HG03521 (cell line): ENCODE measurements around the gene SEC14L2.
"Not testable (repeated sequence)": the region's sequence is repeated elsewhere in the genome, so short reads cannot be mapped to it uniquely, and the experiment has no call there.

Experiments
- ATAC-seq: cut with Tn5 transposase; IDR thresholded peaks from one replicate; pipeline ENCODE4 v1.9.1; 2021; ENCODE audit warnings: mild to moderate bottlenecking, moderate library complexity; ENCODE audit not compliant: unreplicated experiment

SEC14L2 gene

GRCh38 chr22:30402028-30402765 is 5.4 kb downstream of the SEC14L2 start:
- ATAC-seq, result no peak

GRCh38 chr22:30402766-30403104 is 5.9 kb downstream of the SEC14L2 start:
- not testable (repeated sequence) for ATAC-seq

- ATAC-seq, result no peak
Measured at GRCh38 chr22:30404307-30404706, 7.5 kb downstream of the SEC14L2 start.

- no peak for ATAC-seq
Measured at GRCh38 chr22:30405731-30406130, 8.9 kb downstream of the SEC14L2 start.

- ATAC-seq, result no peak
Measured at GRCh38 chr22:30406400-30406799, 9.6 kb downstream of the SEC14L2 start.

GRCh38 chr22:30408388-30409102 is 11.7 kb downstream of the SEC14L2 start:
- no peak for ATAC-seq

- ATAC-seq, result no peak
Measured at GRCh38 chr22:30411780-30412179, 15.0 kb downstream of the SEC14L2 start.

- ATAC-seq, result no peak
Measured at GRCh38 chr22:30413001-30413400, 16.2 kb downstream of the SEC14L2 start.

GRCh38 chr22:30413745-30414524 is 17.1 kb downstream of the SEC14L2 start:
- ATAC-seq, result no peak

GRCh38 chr22:30414525-30415047 is 17.8 kb downstream of the SEC14L2 start:
- no peak for ATAC-seq

GRCh38 chr22:30416403-30416802 is 19.6 kb downstream of the SEC14L2 start:
- no peak for ATAC-seq

GRCh38 chr22:30416837-30417236 is 20.0 kb downstream of the SEC14L2 start:
- no peak for ATAC-seq

- no peak for ATAC-seq
Measured at GRCh38 chr22:30420347-30421125, 23.7 kb downstream of the SEC14L2 start.

- no peak for ATAC-seq
Measured at GRCh38 chr22:30421695-30422480, 25.1 kb downstream of the SEC14L2 start.

- ATAC-seq, result no peak
Measured at GRCh38 chr22:30422481-30423300, 25.9 kb downstream of the SEC14L2 start.

GRCh38 chr22:30423301-30423958 is 26.6 kb downstream of the SEC14L2 start:
- no peak for ATAC-seq

- peak; percentile 90 for ATAC-seq
Measured at GRCh38 chr22:30423959-30424533, 27.2 kb downstream of the SEC14L2 start.
